ENCODE results near the gene CINP.

GRCh38 chr14:102320033-102320660 lies 42.5 kb downstream of the CINP start:
- TF ChIP-seq CTCF (conservative IDR thresholded peaks at IDR 0.05; ENCODE audit: low read length) (no peak), EZH2phosphoT487 (IDR thresholded peaks at IDR 0.05; ENCODE audit: borderline replicate concordance) (no peak)

Data from Loucy (cell line).